Keratinocyte (primary cell): ENCODE measurements around the gene ECI2. TPM values are rescaled to one million over a fixed set of nuclear protein-coding genes. Genes with fewer than 3 reads are reported as not detected.

Experiments
- DNase-seq: peaks from one replicate; pipeline ENCODE4 v3.0.0-alpha.2; 2011; ENCODE audit warnings: low read depth, missing footprints, low spot score
- FAIRE-seq: peaks from 2 replicates; lab custom pipeline; 2011; peaks lifted over from hg19 to GRCh38; lab: Jason Lieb, UNC
- H2AFZ ChIP-seq: 2 replicates; pipeline ENCODE4 v1.6.0; 2012; ENCODE audit warnings: low read length, control low read depth, inconsistent platforms; ENCODE audit not compliant: control insufficient read depth
- H3K27ac ChIP-seq: 2 replicates; pipeline ENCODE4 v1.5.1; 2011; ENCODE audit warnings: low read length; ENCODE audit not compliant: control insufficient read depth, insufficient read depth
- H3K27me3 ChIP-seq: 3 replicates; pipeline ENCODE4 v1.6.0; 2011; ENCODE audit warnings: low read length; ENCODE audit not compliant: control insufficient read depth, insufficient read depth; ENCODE audit errors: extremely low read depth
- H3K36me3 ChIP-seq, 2 experiments: 2 replicates in 1 of 2; 3 replicates in 1 of 2; pipeline ENCODE4 v1.5.1; 2011; ENCODE audit warnings: low read length in 2 of 2, mild to moderate bottlenecking in 1 of 2; ENCODE audit not compliant: control insufficient read depth in 2 of 2, insufficient read depth in 2 of 2; ENCODE audit errors: extremely low read depth in 1 of 2
- H3K4me1 ChIP-seq: 3 replicates; pipeline ENCODE4 v1.5.1; 2011; ENCODE audit warnings: low read length; ENCODE audit not compliant: control insufficient read depth, insufficient read depth; ENCODE audit errors: extremely low read depth
- H3K4me2 ChIP-seq: 3 replicates; pipeline ENCODE4 v1.6.0; 2011; ENCODE audit warnings: low read depth, low read length; ENCODE audit not compliant: control insufficient read depth, insufficient read depth; ENCODE audit errors: extremely low read depth
- H3K4me3 ChIP-seq, 3 experiments: fragments of 200-600 bp in 1 of 3; sonication (generic) in 1 of 3; 2 replicates in 2 of 3; 3 replicates in 1 of 3; pipeline ENCODE4 v1.5.1; 2011 to 2016; ENCODE audit warnings: low read length in 3 of 3, mild to moderate bottlenecking in 3 of 3, control low read depth in 2 of 3, inconsistent platforms in 1 of 3, low read depth in 1 of 3, mixed read lengths in 1 of 3, mixed run types in 1 of 3, moderate library complexity in 1 of 3; ENCODE audit not compliant: control insufficient read depth in 2 of 3, insufficient read depth in 2 of 3; ENCODE audit errors: extremely low read depth in 1 of 3
- H3K79me2 ChIP-seq: 2 replicates; pipeline ENCODE4 v1.6.0; 2012; ENCODE audit warnings: low read length; ENCODE audit not compliant: control insufficient read depth, insufficient read depth
- H3K9ac ChIP-seq: 3 replicates; pipeline ENCODE4 v1.6.0; 2011; ENCODE audit warnings: low read length; ENCODE audit not compliant: control insufficient read depth, insufficient read depth; ENCODE audit errors: extremely low read depth
- H3K9me1 ChIP-seq: 3 replicates; pipeline ENCODE4 v1.6.0; 2011; ENCODE audit warnings: low read length; ENCODE audit not compliant: control insufficient read depth, insufficient read depth; ENCODE audit errors: extremely low read depth
- H3K9me3 ChIP-seq: 2 replicates; pipeline ENCODE4 v1.5.1; 2012; ENCODE audit warnings: low read depth, low read length; ENCODE audit not compliant: control insufficient read depth
- H4K20me1 ChIP-seq: 3 replicates; pipeline ENCODE4 v1.6.0; 2011; ENCODE audit warnings: low read length; ENCODE audit not compliant: control insufficient read depth, insufficient read depth; ENCODE audit errors: extremely low read depth
- EZH2 ChIP-seq: IDR thresholded peaks from one replicate; pipeline ENCODE4 v1.6.1; 2012; ENCODE audit warnings: inconsistent platforms, mild to moderate bottlenecking, low read length, moderate library complexity
- dilution Hi-C: fragments of 300-500 bp; cut with MboI; formaldehyde crosslinking; loops from one replicate; pipeline ENCODE4 v1.7.0; 2020; ENCODE audit warnings: low sequenced_read_pairs; ENCODE audit not compliant: extremely low pct_ligation_motif_present
- polyA plus RNA-seq, 5 experiments: library from polyadenylated mRNA; depleted of rRNA in 3 of 5; stranded (reverse) in 3 of 5; stranded (forward) in 1 of 5; unstranded in 1 of 5; fragments of >200 nt; gene quantifications; 1 replicate in 1 of 5; 2 replicates in 3 of 5; 3 replicates in 1 of 5; pipeline versions ENCODE4 v1.2.1 to v1.2.3, GENCODE V29; 2011 to 2012; ENCODE audit warnings: missing spikeins in 2 of 5, low read depth in 1 of 5, low replicate concordance in 1 of 5
- TF ChIP-seq, protein P1 (sequence below), 3 experiments: IDR thresholded peaks in 1 of 3; conservative IDR thresholded peaks in 1 of 3; optimal IDR thresholded peaks in 1 of 3; 2 replicates in 2 of 3; 3 replicates in 1 of 3; pipeline versions ENCODE3 to v1.5.1; 2011; ENCODE audit warnings: low read length in 3 of 3, mild to moderate bottlenecking in 3 of 3, moderate library complexity in 2 of 3, control low read depth in 1 of 3, inconsistent platforms in 1 of 3; ENCODE audit not compliant: insufficient read depth in 2 of 3; ENCODE audit errors: extremely low read depth in 1 of 3

The ECI2 gene
- polyA plus RNA-seq, 1 donor (not counting 4 experiments of a cell fraction or from before 2014, with no cell fraction given), result 41.6 TPM

DNA sequence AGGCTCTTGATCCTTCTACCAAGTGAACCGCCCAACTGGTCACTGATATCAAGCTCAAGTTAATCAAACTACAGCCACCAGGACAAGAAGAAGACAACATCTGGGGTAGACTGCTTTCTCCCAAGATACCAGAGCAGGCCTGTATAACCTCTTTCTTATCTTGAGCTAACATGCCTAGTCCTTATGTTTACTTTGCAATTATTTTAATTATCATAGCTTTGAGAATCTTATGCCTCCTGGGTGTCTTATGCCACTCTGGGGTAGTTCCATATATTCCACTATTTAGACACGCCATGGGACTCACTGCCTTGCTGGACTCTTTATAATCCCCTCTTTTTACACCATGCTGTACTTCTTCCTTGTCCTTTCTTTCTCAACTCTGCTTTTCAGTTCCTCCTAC lies 41.5 kb upstream of the ECI2 start:
- Histone ChIP-seq H3K9ac (no peak overlapping the region), H3K4me3 (no peak overlapping the region), H3K9me3 (no peaks in the 10 kb centered on the region), H3K4me1 (no peaks in the 10 kb centered on the region), H3K36me3 (no peaks in the 10 kb centered on the region), H3K27ac (no peak overlapping the region), H3K9me1 (no peaks in the 10 kb centered on the region), H2AFZ (no peak overlapping the region), H3K4me2 (no peak overlapping the region), H3K79me2 (no peaks in the 10 kb centered on the region), H3K27me3 (peaks cover 3% of the 10 kb centered on the region), H4K20me1 (no peaks in the 10 kb centered on the region)
- DNase-seq (no peak), FAIRE-seq (peak; percentile 51)
- dilution Hi-C loops, result no loop called here
- TF ChIP-seq, protein P1, sequence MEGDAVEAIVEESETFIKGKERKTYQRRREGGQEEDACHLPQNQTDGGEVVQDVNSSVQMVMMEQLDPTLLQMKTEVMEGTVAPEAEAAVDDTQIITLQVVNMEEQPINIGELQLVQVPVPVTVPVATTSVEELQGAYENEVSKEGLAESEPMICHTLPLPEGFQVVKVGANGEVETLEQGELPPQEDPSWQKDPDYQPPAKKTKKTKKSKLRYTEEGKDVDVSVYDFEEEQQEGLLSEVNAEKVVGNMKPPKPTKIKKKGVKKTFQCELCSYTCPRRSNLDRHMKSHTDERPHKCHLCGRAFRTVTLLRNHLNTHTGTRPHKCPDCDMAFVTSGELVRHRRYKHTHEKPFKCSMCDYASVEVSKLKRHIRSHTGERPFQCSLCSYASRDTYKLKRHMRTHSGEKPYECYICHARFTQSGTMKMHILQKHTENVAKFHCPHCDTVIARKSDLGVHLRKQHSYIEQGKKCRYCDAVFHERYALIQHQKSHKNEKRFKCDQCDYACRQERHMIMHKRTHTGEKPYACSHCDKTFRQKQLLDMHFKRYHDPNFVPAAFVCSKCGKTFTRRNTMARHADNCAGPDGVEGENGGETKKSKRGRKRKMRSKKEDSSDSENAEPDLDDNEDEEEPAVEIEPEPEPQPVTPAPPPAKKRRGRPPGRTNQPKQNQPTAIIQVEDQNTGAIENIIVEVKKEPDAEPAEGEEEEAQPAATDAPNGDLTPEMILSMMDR (optimal IDR thresholded peaks at IDR 0.05 in 1 of 3, IDR thresholded peaks at IDR 0.05 in 1 of 3, conservative IDR thresholded peaks at IDR 0.05 in 1 of 3; ENCODE audit: extremely low read depth in 1 of 3, insufficient read depth in 2 of 3, low read length in 3 of 3), result no peak
- TF ChIP-seq EZH2, result no peak

DNA sequence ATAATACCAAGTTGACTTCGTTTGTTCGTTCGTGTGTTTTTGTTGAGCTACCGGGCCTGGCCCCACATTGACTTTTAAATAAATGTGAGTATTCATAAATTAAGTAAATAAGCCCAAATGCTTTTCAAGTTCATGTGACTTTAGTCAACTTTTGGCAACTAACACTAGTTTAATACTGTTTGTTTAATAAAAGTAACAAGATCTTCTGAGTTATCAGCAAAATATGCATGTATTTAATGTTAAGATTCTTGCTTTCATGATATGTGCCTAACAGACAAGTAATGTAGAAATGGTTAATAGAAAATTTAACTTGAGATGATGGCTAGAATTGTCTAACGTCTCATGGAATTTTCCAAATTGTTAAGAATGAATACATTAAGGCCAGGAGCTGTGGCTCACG lies 38.7 kb upstream of the ECI2 start:
- Histone ChIP-seq H3K27me3 (peaks cover 3% of the 10 kb centered on the region), H3K4me2 (no peak overlapping the region)
- dilution Hi-C loops, result no loop called here

More for the DNA sequence above, 38.7 kb upstream of the ECI2 start:
- TF ChIP-seq, protein P1 (optimal IDR thresholded peaks at IDR 0.05 in 1 of 3, IDR thresholded peaks at IDR 0.05 in 1 of 3, conservative IDR thresholded peaks at IDR 0.05 in 1 of 3; ENCODE audit: extremely low read depth in 1 of 3, insufficient read depth in 2 of 3, low read length in 3 of 3), result no peak
- no peak for TF ChIP-seq EZH2
- DNase-seq (no peak), FAIRE-seq (no peak)
- Histone ChIP-seq H3K79me2 (no peaks in the 10 kb centered on the region), H3K4me1 (no peaks in the 10 kb centered on the region), H4K20me1 (no peaks in the 10 kb centered on the region), H3K4me3 (no peak overlapping the region), H3K27ac (no peak overlapping the region), H3K9me3 (no peaks in the 10 kb centered on the region), H3K9ac (no peak overlapping the region), H3K36me3 (no peaks in the 10 kb centered on the region), H3K9me1 (no peaks in the 10 kb centered on the region), H2AFZ (no peak overlapping the region)
